Measurements from ENCODE around the gene FLT4.

The FLT4 gene

DNA sequence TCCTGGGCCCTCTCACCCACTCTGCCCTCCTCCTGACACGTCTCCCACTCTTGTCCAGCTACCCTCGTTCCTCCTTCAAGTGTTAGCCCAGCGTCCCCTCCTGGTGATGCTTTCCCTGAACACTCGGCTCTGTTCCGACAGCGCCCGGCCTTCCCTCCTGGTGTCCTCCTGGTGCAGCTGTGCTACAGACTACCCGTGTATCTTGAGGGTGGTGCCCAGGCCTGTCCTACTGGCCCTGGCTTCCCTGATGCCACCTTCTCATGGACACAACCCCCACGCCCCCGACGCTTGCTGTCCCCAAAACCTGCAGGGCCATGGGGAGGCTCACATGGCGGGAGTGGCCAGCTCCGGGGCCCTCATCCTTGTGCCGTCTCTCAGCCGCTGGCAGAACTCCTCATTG lies 36.7 kb downstream of the FLT4 start:
- Histone ChIP-seq H3K4me1 (no peaks in the 10 kb centered on the region), H3K9me3 (no peaks in the 10 kb centered on the region), H3K27me3 (peaks cover 0 to 30% of the 10 kb centered on the region in 2 donors), H3K4me3 (no peak overlapping the region), H3K36me3 (no peaks in the 10 kb centered on the region), H3K27ac (no peak overlapping the region)
- no peak for DNase-seq
- TF ChIP-seq, protein P1, sequence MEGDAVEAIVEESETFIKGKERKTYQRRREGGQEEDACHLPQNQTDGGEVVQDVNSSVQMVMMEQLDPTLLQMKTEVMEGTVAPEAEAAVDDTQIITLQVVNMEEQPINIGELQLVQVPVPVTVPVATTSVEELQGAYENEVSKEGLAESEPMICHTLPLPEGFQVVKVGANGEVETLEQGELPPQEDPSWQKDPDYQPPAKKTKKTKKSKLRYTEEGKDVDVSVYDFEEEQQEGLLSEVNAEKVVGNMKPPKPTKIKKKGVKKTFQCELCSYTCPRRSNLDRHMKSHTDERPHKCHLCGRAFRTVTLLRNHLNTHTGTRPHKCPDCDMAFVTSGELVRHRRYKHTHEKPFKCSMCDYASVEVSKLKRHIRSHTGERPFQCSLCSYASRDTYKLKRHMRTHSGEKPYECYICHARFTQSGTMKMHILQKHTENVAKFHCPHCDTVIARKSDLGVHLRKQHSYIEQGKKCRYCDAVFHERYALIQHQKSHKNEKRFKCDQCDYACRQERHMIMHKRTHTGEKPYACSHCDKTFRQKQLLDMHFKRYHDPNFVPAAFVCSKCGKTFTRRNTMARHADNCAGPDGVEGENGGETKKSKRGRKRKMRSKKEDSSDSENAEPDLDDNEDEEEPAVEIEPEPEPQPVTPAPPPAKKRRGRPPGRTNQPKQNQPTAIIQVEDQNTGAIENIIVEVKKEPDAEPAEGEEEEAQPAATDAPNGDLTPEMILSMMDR (IDR thresholded peaks at IDR 0.05) = no peak
- intact Hi-C loops (cut with DNase I; ENCODE audit: low total_unique reads) = no loop called here

DNA sequence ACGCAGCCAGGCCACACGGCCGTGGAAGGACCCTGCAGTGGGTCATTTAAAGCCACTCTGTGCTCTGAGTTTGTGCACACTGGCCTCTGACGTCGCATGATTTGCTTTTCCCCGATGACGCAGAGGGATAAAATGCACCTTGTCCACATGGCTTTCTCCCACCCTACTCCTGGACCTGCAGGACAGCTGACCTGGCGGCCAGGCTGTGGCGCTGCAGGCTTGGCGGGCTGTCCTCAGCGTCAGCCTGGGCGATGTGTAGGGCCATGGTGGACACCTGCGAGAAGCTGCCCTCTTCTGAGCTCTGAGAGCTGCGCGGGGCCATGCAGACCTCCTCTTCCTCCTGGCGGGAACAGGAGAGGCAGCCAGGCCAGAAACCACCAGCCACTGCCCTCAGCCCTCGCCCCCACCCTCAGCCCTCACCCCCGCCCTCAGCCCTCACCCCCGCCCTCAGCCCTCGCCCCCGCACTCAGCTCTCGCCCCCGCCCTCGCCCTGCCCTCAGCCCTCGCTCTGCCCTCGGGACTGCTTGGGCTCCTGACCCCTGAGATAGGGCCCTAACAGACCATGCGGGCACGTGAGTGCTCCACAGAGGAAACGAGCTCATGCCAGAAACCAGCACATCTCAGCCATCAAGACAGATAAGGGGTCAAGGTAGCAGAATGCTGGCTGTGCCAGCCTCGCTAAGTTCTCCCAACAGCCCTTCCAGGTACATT lies 38.1 kb downstream of the FLT4 start:
- TF ChIP-seq, protein P1 (IDR thresholded peaks at IDR 0.05) = no peak
- no peak for DNase-seq

DNA sequence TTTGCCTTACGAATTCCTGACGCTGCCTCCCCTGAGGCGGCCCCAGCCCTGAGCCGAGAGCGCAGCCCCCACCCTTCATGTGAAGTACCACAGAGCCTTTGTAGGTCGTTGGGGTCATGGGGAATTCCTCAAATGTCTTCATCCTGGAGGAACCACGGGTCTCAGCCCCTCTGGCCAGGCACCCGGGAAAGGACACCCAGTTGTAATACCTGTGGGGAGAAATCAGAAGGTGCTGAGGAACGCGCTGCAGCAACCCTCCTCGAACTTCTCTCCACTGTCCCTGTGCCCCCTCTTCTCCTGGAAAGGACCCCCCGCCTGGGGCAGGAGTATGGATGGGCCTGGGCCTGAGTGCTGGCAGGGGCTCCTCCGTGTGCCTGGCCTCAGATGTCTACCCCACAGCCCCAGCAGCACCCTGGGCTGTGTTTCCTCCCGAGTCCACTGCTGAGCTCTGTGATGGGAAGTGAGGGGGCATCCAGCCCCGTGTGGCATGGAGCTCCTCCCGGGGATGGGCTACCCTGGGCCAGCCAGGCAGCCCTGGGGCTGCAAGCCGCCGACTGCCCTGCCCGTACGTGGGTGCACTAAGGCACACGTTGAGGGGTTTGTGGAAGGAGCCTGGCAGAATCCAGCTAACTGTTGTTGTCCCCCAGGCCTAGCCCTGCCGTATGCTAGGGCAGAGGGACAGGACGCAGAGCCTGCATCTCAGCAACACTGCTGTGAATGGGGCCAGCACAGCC lies 39.4 kb downstream of the FLT4 start:
- intact Hi-C loops (cut with DNase I; ENCODE audit: low total_unique reads) = no loop called here
- Histone ChIP-seq H3K36me3 (no peaks in the 10 kb centered on the region), H3K27ac (no peak overlapping the region), H3K4me1 (no peaks in the 10 kb centered on the region), H3K9me3 (no peaks in the 10 kb centered on the region), H3K4me3 (no peak overlapping the region), H3K27me3 (peaks cover 0 to 21% of the 10 kb centered on the region in 2 donors)
- DNase-seq = no peak
- TF ChIP-seq, protein P1 (IDR thresholded peaks at IDR 0.05) = no peak

More for the DNA sequence above, 38.1 kb downstream of the FLT4 start:
- Histone ChIP-seq H3K36me3 (no peaks in the 10 kb centered on the region), H3K4me3 (no peak overlapping the region), H3K4me1 (no peaks in the 10 kb centered on the region), H3K9me3 (no peaks in the 10 kb centered on the region), H3K27ac (no peak overlapping the region), H3K27me3 (peaks cover 0 to 23% of the 10 kb centered on the region in 2 donors)
- intact Hi-C loops (cut with DNase I; ENCODE audit: low total_unique reads) = no loop called here

DNA sequence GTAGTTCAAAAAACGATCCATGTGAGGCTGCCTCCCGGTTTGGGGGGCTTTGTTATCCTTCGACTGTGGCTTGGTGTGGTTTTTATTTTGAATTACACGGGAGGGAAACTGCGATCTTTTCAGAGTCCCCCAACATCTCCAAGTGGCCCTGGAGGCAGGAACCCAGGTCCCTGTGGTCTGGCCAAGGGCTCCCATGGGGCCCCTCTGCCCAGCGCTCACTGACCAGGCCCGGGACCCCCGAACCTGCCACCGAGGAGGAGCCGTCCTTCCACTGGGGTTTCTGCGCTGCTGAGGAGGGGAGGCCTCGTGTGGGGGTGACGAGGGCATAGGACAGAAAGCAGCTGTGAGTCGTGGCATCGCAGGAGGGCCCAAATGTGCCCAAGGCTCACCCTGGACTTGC lies 40.0 kb downstream of the FLT4 start:
- intact Hi-C loops (cut with DNase I; ENCODE audit: low total_unique reads) = no loop called here
- Histone ChIP-seq H3K9me3 (no peaks in the 10 kb centered on the region), H3K4me3 (no peak overlapping the region), H3K27ac (no peak overlapping the region), H3K36me3 (no peaks in the 10 kb centered on the region), H3K27me3 (peaks cover 0 to 21% of the 10 kb centered on the region in 2 donors), H3K4me1 (no peaks in the 10 kb centered on the region)
- DNase-seq = no peak
- TF ChIP-seq, protein P1 (IDR thresholded peaks at IDR 0.05) = no peak

DNA sequence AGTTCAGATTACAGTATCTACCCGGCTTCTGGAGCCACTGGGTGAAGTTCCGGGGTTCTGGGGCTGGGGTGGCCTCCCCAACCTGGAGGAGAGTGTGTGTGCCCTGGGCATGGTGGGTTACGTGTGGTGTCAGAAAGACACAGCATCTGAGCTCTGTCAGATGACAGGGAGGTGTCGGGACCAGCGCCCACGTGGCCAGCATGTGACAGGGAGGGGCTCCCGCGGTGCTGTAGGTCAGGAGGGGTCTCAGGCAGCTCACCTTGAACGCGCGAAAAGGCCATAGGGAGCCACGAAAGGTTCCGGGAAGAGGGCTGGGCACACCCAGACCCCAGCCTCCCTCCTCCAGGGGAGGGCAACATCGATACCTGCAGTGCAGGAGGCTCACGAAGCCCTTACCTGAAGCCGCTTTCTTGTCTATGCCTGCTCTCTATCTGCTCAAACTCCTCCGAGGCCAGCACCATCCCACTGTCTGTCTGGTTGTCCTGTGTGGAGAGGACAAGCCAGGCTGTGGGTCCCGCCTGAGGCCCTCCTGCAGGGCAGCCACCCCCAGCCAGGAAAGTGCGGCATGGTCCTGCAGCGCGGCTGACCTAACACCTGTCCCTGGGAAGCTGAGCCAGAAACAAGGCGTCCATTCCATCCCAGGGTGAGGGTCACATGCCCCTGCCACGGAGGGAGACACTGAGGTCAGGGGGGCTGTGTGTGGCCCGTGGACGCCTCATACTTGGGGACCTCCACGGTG lies 40.7 kb downstream of the FLT4 start:
- no peak for DNase-seq
- Histone ChIP-seq H3K4me3 (no peak overlapping the region), H3K27me3 (peaks cover 0 to 21% of the 10 kb centered on the region in 2 donors), H3K36me3 (no peaks in the 10 kb centered on the region), H3K4me1 (no peaks in the 10 kb centered on the region), H3K9me3 (no peaks in the 10 kb centered on the region), H3K27ac (no peak overlapping the region)
- TF ChIP-seq, protein P1 (IDR thresholded peaks at IDR 0.05) = no peak
- intact Hi-C loops (cut with DNase I; ENCODE audit: low total_unique reads) = no loop called here
